ENCODE measurements around the gene ARSD. TPM values are rescaled to one million over a fixed set of nuclear protein-coding genes. Genes with fewer than 3 reads are reported as not detected.
"Not testable (repeated sequence)": the region's sequence is repeated elsewhere in the genome, so short reads cannot be mapped to it uniquely, and the experiment has no call there.

Gene ARSD
- polyA plus RNA-seq, 1 experiment: 11.6 TPM

- H3K27ac ChIP-seq (ENCODE audit: low read depth, low read length); DNase-seq (ENCODE audit: low read depth, low spot score); H3K27me3 ChIP-seq (ENCODE audit: control insufficient read depth, insufficient read depth, low read length); POLR2A ChIA-PET; H3K9me3 ChIP-seq (ENCODE audit: control insufficient read depth, insufficient read depth, low read length): not testable (repeated sequence)
- TF ChIP-seq, protein P1, sequence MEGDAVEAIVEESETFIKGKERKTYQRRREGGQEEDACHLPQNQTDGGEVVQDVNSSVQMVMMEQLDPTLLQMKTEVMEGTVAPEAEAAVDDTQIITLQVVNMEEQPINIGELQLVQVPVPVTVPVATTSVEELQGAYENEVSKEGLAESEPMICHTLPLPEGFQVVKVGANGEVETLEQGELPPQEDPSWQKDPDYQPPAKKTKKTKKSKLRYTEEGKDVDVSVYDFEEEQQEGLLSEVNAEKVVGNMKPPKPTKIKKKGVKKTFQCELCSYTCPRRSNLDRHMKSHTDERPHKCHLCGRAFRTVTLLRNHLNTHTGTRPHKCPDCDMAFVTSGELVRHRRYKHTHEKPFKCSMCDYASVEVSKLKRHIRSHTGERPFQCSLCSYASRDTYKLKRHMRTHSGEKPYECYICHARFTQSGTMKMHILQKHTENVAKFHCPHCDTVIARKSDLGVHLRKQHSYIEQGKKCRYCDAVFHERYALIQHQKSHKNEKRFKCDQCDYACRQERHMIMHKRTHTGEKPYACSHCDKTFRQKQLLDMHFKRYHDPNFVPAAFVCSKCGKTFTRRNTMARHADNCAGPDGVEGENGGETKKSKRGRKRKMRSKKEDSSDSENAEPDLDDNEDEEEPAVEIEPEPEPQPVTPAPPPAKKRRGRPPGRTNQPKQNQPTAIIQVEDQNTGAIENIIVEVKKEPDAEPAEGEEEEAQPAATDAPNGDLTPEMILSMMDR (IDR thresholded peaks at IDR 0.05; ENCODE audit: low read depth, low read length): peak; percentile 31; the same call in 1 of the 2 replicates
- H3K4me3 ChIP-seq (ENCODE audit: low read depth, low read length): peak overlapping the region; percentile 42
- CTCF ChIA-PET: interaction anchor here (0.7 kb wide), 1 partner anchor 12 kb away, joined by 3 read pairs; no protein-coding TSS in a partner anchor
Observed at GRCh38 chrX:2889706-2890490, 39.2 kb downstream of the ARSD start.

DNA sequence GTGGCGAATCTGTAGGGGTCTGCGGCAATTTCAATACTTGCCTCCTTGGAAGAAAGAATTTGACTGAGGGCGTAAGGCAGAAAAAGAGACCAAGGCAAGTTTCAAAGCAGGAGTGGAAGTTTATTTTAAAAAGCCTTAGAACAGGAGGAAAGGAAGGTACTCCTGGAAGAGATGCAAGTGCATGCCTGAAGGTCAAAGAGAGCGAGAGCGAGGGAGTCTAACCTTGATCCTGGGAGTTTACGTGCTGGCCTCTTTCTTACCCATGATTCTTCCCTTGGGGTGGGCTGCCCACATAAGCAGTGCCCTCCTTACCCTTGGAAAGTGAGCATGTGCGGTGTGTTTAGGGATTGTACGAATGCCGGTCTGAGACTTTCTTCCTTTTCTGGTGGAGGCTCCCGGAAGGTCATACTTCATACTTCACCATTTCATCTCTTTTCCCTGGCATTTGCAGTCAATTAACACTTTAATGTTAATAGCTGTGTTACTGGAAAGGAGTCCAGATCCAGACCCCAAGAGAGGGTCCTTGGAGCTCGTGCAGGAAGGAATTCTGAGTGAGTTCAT lies 40.0 kb downstream of the ARSD start:
- TF ChIP-seq, protein P1 (IDR thresholded peaks at IDR 0.05; ENCODE audit: low read depth, low read length): no peak
- CTCF ChIA-PET: interaction anchor here (0.7 kb wide), 1 partner anchor 11 kb away, joined by 3 read pairs; no protein-coding TSS in a partner anchor

DNA sequence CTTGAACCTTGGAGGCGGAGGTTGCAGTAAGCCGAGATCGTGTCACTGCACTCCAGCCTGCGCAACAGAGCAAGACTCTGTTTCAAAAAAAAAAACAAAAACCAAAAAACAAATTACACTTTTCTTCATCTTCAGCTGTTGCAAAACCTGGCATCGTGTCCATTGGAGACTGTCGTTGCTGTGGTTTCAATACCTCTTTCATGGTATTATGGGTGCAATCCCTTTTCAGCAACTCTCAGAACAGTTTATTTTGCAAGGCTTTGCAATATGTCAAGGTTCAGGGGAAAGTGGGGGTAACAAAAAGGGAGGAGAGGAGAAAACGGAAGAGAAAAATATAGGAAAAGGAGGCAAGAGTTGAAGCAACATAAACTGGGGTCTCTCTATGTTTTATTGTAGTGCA lies 40.8 kb downstream of the ARSD start:
- ChIA-PET CTCF (no interaction called here), POLR2A (no interaction called here)
- TF ChIP-seq, protein P1 (IDR thresholded peaks at IDR 0.05; ENCODE audit: low read depth, low read length): no peak
- no peaks in the 10 kb centered on the region for H3K27me3 ChIP-seq (ENCODE audit: control insufficient read depth, insufficient read depth, low read length)
- H3K4me3 ChIP-seq (ENCODE audit: low read depth, low read length): no peak overlapping the region
- DNase-seq (ENCODE audit: low read depth, low spot score): no peak
- no peaks in the 10 kb centered on the region for H3K9me3 ChIP-seq (ENCODE audit: control insufficient read depth, insufficient read depth, low read length)
- no peak overlapping the region for H3K27ac ChIP-seq (ENCODE audit: low read depth, low read length)

More for the DNA sequence above, 40.0 kb downstream of the ARSD start:
- peak overlapping the region; percentile 42 for H3K4me3 ChIP-seq (ENCODE audit: low read depth, low read length)
- DNase-seq (ENCODE audit: low read depth, low spot score): no peak
- POLR2A ChIA-PET: no interaction called here
- H3K27me3 ChIP-seq (ENCODE audit: control insufficient read depth, insufficient read depth, low read length): no peaks in the 10 kb centered on the region
- H3K27ac ChIP-seq (ENCODE audit: low read depth, low read length): no peak overlapping the region
- no peaks in the 10 kb centered on the region for H3K9me3 ChIP-seq (ENCODE audit: control insufficient read depth, insufficient read depth, low read length)

DNA sequence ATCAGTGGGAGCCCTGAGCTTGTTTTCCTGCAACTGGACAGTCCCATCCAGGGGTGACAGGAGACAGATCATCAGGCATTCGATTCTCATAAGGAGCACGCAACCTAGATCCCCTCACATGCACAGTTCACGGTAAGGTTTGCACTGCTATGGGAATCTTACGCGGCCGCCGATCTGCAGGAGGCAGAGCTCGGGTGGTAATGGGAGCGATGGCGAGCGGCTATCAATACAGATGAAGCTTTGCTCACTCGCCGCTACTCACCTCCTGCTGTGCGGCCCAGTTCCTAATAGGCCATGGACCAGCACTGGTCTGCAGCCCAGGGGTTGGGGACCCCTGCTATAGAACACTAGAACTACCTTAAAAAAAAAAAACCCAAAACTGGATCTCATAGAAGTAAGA lies 45.4 kb downstream of the ARSD start:
- no peak overlapping the region for H3K27ac ChIP-seq (ENCODE audit: low read depth, low read length)
- POLR2A ChIA-PET: no interaction called here

More for the DNA sequence above, 45.4 kb downstream of the ARSD start:
- TF ChIP-seq, protein P1 (IDR thresholded peaks at IDR 0.05; ENCODE audit: low read depth, low read length): no peak
- Histone ChIP-seq H3K27me3 (ENCODE audit: control insufficient read depth, insufficient read depth, low read length) (no peaks in the 10 kb centered on the region), H3K4me3 (ENCODE audit: low read depth, low read length) (no peak overlapping the region), H3K9me3 (ENCODE audit: control insufficient read depth, insufficient read depth, low read length) (no peaks in the 10 kb centered on the region)
- CTCF ChIA-PET: no interaction called here
- no peak for DNase-seq (ENCODE audit: low read depth, low spot score)

All from AG04450 (cell line).